Measurements from ENCODE around the gene PRRX1.

- TF ChIP-seq CTCF (conservative IDR thresholded peaks at IDR 0.05 in 1 of 2, IDR thresholded peaks at IDR 0.05 in 1 of 2; ENCODE audit: extremely low read depth in 1 of 2, insufficient read depth in 1 of 2, low read depth in 1 of 2, low read length in 2 of 2), result no peak
- no peak for TF ChIP-seq EZH2 (IDR thresholded peaks at IDR 0.05; ENCODE audit: borderline replicate concordance, low read length)
These were observed 27.3 kb downstream of the PRRX1 start for GRCh38 chr1:170691258-170691657.
